Osteoblast (primary cell): ENCODE measurements around the gene HMCN1. TPM values are rescaled to one million over a fixed set of nuclear protein-coding genes. Genes with fewer than 3 reads are reported as not detected.

Experiments
- DNase-seq: peaks from one replicate; pipeline ENCODE4 v3.0.0; 2011; ENCODE audit warnings: low spot score, mixed read lengths; ENCODE audit not compliant: insufficient read length; ENCODE audit errors: missing footprints
- H2AFZ ChIP-seq: 2 replicates; pipeline ENCODE4 v1.6.0; 2011; ENCODE audit warnings: mild to moderate bottlenecking, low read length
- H3K27ac ChIP-seq: 2 replicates; pipeline ENCODE4 v1.5.1; 2011; ENCODE audit warnings: mild to moderate bottlenecking, low read depth, low read length, moderate library complexity
- H3K27me3 ChIP-seq: 2 replicates; pipeline ENCODE4 v1.6.0; 2012; ENCODE audit warnings: mild to moderate bottlenecking, control low read depth, inconsistent platforms, low read length, moderate library complexity; ENCODE audit not compliant: insufficient read depth
- H3K36me3 ChIP-seq: 2 replicates; pipeline ENCODE4 v1.5.1; 2011; ENCODE audit warnings: mild to moderate bottlenecking, low read length, control low read depth, moderate library complexity; ENCODE audit not compliant: insufficient read depth
- H3K4me1 ChIP-seq: 2 replicates; pipeline ENCODE4 v1.5.1; 2011; ENCODE audit warnings: mild to moderate bottlenecking, low read length, control low read depth, moderate library complexity; ENCODE audit not compliant: insufficient read depth
- H3K4me2 ChIP-seq: 2 replicates; pipeline ENCODE4 v1.6.0; 2011; ENCODE audit warnings: mild to moderate bottlenecking, low read length; ENCODE audit not compliant: insufficient read depth
- H3K4me3 ChIP-seq: fragments of 200-600 bp; sonication (generic); 3 replicates; pipeline ENCODE4 v1.5.1; 2012; ENCODE audit warnings: mild to moderate bottlenecking, low read length, inconsistent platforms; ENCODE audit not compliant: insufficient read depth
- H3K79me2 ChIP-seq: 2 replicates; pipeline ENCODE4 v1.6.0; 2012; ENCODE audit warnings: mild to moderate bottlenecking, low read length, control low read depth, inconsistent platforms; ENCODE audit not compliant: insufficient read depth
- H3K9me3 ChIP-seq: 2 replicates; pipeline ENCODE4 v1.5.1; 2011; ENCODE audit warnings: low read depth, low read length, control low read depth
- H4K20me1 ChIP-seq: 2 replicates; pipeline ENCODE4 v1.6.0; 2012; ENCODE audit warnings: mild to moderate bottlenecking, low read length, control low read depth; ENCODE audit not compliant: insufficient read depth
- CTCF ChIP-seq: IDR thresholded peaks from 2 replicates; pipeline ENCODE4 v1.5.1; 2011; ENCODE audit warnings: mild to moderate bottlenecking, low read depth, low read length, moderate library complexity; ENCODE audit errors: extremely low read depth
- total RNA-seq: library from RNA; depleted of rRNA; stranded (reverse); fragments of >200 nt; gene quantifications from 2 replicates; pipeline ENCODE4 v1.2.3, GENCODE V29; 2012

Gene HMCN1
- total RNA-seq, 1 donor = 178 TPM

GRCh38 chr1:186142159-186142558, 408.0 kb downstream of the HMCN1 start:
- Histone ChIP-seq H2AFZ (no peak overlapping the region), H3K4me1 (peaks cover 9% of the 10 kb centered on the region)

GRCh38 chr1:186142916-186143315, 408.7 kb downstream of the HMCN1 start:
- no peak overlapping the region for H2AFZ ChIP-seq
- no peaks in the 10 kb centered on the region for H4K20me1 ChIP-seq
- H3K4me3 ChIP-seq = no peak overlapping the region
- H3K36me3 ChIP-seq = no peaks in the 10 kb centered on the region
- no peak overlapping the region for H3K4me2 ChIP-seq
- no peaks in the 10 kb centered on the region for H3K9me3 ChIP-seq
- H3K27ac ChIP-seq = no peak overlapping the region
- DNase-seq = no peak
- H3K27me3 ChIP-seq = no peaks in the 10 kb centered on the region
- H3K4me1 ChIP-seq = peaks cover 9% of the 10 kb centered on the region
- TF ChIP-seq CTCF = no peak
- no peaks in the 10 kb centered on the region for H3K79me2 ChIP-seq

More at GRCh38 chr1:186142159-186142558, 408.0 kb downstream of the HMCN1 start:
- Histone ChIP-seq H3K79me2 (no peaks in the 10 kb centered on the region), H3K27me3 (no peaks in the 10 kb centered on the region), H3K4me2 (no peak overlapping the region), H3K27ac (no peak overlapping the region), H3K4me3 (no peak overlapping the region), H4K20me1 (no peaks in the 10 kb centered on the region), H3K9me3 (no peaks in the 10 kb centered on the region), H3K36me3 (no peaks in the 10 kb centered on the region)
- TF ChIP-seq CTCF = no peak
- no peak for DNase-seq

- no peaks in the 10 kb centered on the region for H3K27me3 ChIP-seq
- no peak overlapping the region for H3K4me2 ChIP-seq
- no peak for DNase-seq
- no peak for TF ChIP-seq CTCF
- no peaks in the 10 kb centered on the region for H3K9me3 ChIP-seq
- no peaks in the 10 kb centered on the region for H3K79me2 ChIP-seq
- no peaks in the 10 kb centered on the region for H3K36me3 ChIP-seq
- peaks cover 9% of the 10 kb centered on the region for H3K4me1 ChIP-seq
- H3K27ac ChIP-seq = no peak overlapping the region
- no peaks in the 10 kb centered on the region for H4K20me1 ChIP-seq
- no peak overlapping the region for H2AFZ ChIP-seq
- no peak overlapping the region for H3K4me3 ChIP-seq
Measured at GRCh38 chr1:186143481-186143880, 409.3 kb downstream of the HMCN1 start.

GRCh38 chr1:186144505-186144904, 410.3 kb downstream of the HMCN1 start:
- no peaks in the 10 kb centered on the region for H3K27me3 ChIP-seq
- no peak overlapping the region for H3K4me2 ChIP-seq
- H3K4me1 ChIP-seq = peaks cover 7% of the 10 kb centered on the region
- H3K27ac ChIP-seq = no peak overlapping the region
- DNase-seq = no peak
- H3K79me2 ChIP-seq = no peaks in the 10 kb centered on the region
- H3K36me3 ChIP-seq = no peaks in the 10 kb centered on the region
- H3K4me3 ChIP-seq = no peak overlapping the region
- H3K9me3 ChIP-seq = no peaks in the 10 kb centered on the region
- H4K20me1 ChIP-seq = no peaks in the 10 kb centered on the region
- TF ChIP-seq CTCF = no peak
- no peak overlapping the region for H2AFZ ChIP-seq
